ENCODE results near the gene CFAP53. TPM values are rescaled to one million over a fixed set of nuclear protein-coding genes. Genes with fewer than 3 reads are reported as not detected.
"Not testable (repeated sequence)": the region's sequence is repeated elsewhere in the genome, so short reads cannot be mapped to it uniquely, and the experiment has no call there.

Gene CFAP53
- total RNA-seq, 2 experiments from 2014 or later = 0.37 to 0.44 TPM

DNA sequence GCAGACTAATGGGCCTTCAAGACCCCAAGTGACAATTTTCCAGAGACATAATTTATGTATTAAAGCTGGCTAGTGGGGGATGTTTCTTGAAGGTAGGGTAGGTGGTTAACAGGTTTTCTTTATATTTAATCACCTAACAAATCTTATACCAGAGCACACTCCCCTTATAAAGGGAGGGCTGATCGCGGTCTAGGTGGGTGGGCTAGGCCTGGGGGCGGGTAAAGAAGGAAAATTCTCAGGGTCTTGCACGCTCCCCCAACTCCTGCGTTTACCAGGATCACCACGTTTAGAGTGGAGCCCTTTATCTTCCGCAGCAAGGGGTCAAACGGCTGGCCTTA lies 41.1 kb upstream of the CFAP53 start:
- Mint-ChIP-seq H3K27me3 (peaks cover 4% of the 10 kb centered on the region), H3K27ac (peak overlapping the region; percentile 37), H3K4me1 (peaks cover 11% of the 10 kb centered on the region), H3K36me3 (ENCODE audit: low read depth) (no peaks in the 10 kb centered on the region), H3K4me3 (peak overlapping the region; percentile 73), H3K9me3 (ENCODE audit: low read depth) (no peaks in the 10 kb centered on the region)
- no peak for DNase-seq
- ChIA-PET POLR2A (interaction anchor here (1.1 kb wide), 1 partner anchor 9 kb away, joined by 4 read pairs; no protein-coding TSS in a partner anchor), CTCF (interaction anchor here (0.7 to 1.4 kb wide), 4 partner anchors 10 to 83 kb away, joined by 3 to 7 read pairs (median 4); no protein-coding TSS in a partner anchor)
- peak; percentile 2 for ATAC-seq
- intact Hi-C loops (cut with DNase I, micrococcal nuclease) = loop anchor here (1.0 to 5.0 kb wide), 7 partner anchors 9 to 68 kb away; partner anchors contain the start of genes CFAP53 (in 1 of the 2), CXXC1 (in 1 of the 2), MBD1 (in 1 of the 2) and SKA1 (in 1 of the 2)

DNA sequence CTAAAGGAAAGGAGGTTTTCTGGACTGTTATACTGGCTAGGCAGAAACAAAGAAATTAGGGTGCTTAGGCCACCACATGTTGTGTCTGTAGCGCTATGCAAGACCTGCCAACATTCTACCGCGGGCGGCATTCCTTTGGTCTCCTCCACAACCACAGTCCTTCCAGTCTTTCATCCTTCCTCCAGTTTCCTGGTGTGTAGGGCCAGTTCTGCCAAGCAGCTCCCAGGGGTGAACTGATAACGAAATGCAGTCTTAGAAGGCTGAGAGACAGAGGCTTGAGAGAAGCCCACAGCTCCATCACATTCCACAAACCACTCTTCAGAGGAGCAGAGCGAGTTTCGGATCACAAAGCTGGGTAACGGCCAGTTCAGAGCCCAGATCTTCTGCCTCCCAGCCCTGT lies 40.6 kb upstream of the CFAP53 start:
- Mint-ChIP-seq H3K36me3 (ENCODE audit: low read depth) (no peaks in the 10 kb centered on the region), H3K4me1 (peaks cover 11% of the 10 kb centered on the region)
- POLR2A ChIA-PET = interaction anchor here (1.1 kb wide), 1 partner anchor 9 kb away, joined by 4 read pairs; no protein-coding TSS in a partner anchor

GRCh38 chr18:50301074-50301473 lies 34.8 kb upstream of the CFAP53 start:
- CTCF ChIA-PET = no interaction called here
- Mint-ChIP-seq H3K4me1 (peaks cover 6% of the 10 kb centered on the region), H3K36me3 (ENCODE audit: low read depth) (no peaks in the 10 kb centered on the region), H3K9me3 (ENCODE audit: low read depth) (no peaks in the 10 kb centered on the region), H3K4me3 (no peak overlapping the region), H3K27ac (no peak overlapping the region), H3K27me3 (peaks cover 27% of the 10 kb centered on the region)
- POLR2A ChIA-PET = no interaction called here
- intact Hi-C loops (cut with DNase I, micrococcal nuclease) = no loop called here
- DNase-seq (no peak), ATAC-seq (no peak)

More for the DNA sequence above, 40.6 kb upstream of the CFAP53 start:
- Mint-ChIP-seq H3K27me3 (peaks cover 6% of the 10 kb centered on the region), H3K9me3 (ENCODE audit: low read depth) (no peaks in the 10 kb centered on the region), H3K4me3 (peak overlapping the region; percentile 73), H3K27ac (no peak overlapping the region)
- ATAC-seq = no peak
- DNase-seq = no peak
- CTCF ChIA-PET = interaction anchor here (0.7 to 1.4 kb wide), 4 partner anchors 9 to 83 kb away, joined by 3 to 7 read pairs (median 4); no protein-coding TSS in a partner anchor
- intact Hi-C loops (cut with DNase I, micrococcal nuclease) = loop anchor here (1.0 to 5.0 kb wide), 7 partner anchors 9 to 68 kb away; partner anchors contain the start of genes CFAP53 (in 1 of the 2), CXXC1 (in 1 of the 2), MBD1 (in 1 of the 2) and SKA1 (in 1 of the 2)

DNA sequence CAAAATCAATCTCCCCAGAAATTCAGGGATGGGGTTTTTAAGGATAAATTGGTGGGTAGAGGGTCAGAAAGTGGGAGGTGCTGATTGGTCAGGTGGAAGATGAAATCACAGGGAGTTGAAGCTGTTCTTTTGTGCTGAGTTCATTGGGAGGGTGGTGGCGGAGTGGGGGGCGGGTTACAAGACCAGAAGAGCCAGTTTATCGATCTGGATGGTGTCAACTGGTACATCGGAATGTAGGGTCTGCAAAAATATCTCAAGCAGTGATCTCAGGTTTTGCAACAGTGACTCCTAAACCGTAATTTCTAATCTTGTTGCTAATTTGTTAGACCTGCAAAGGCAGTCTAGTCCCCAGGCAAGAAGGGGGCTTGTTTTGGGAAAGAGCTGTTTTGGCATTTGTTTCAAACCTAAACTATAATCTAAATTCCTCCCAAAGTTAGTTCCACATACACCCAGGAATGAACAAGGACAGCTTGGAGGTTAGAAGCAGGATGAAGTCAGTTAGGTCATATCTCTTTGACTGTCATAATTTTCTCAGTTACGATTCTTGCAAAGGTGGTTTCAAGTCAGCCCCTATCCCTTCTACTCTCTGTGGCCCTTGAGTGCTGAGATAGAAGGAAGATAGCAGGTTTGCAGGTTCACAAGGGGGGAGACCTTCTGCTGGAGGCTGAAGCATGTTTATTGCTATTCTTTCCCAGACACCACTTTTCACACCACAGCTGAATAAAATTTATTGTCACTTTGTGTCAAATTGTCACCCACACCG lies 33.5 kb upstream of the CFAP53 start:
- Mint-ChIP-seq H3K9me3 (ENCODE audit: low read depth) (no peaks in the 10 kb centered on the region), H3K36me3 (ENCODE audit: low read depth) (no peaks in the 10 kb centered on the region), H3K4me3 (no peak overlapping the region), H3K4me1 (peaks cover 6% of the 10 kb centered on the region), H3K27me3 (peaks cover 25% of the 10 kb centered on the region), H3K27ac (no peak overlapping the region)
- ChIA-PET CTCF (interaction anchor here (1.0 to 1.2 kb wide), 2 partner anchors 57 to 769 kb away, joined by 3 read pairs; no protein-coding TSS in a partner anchor), POLR2A (no interaction called here)
- intact Hi-C loops (cut with DNase I, micrococcal nuclease) = no loop called here
- ATAC-seq = no peak
- no peak for DNase-seq

DNA sequence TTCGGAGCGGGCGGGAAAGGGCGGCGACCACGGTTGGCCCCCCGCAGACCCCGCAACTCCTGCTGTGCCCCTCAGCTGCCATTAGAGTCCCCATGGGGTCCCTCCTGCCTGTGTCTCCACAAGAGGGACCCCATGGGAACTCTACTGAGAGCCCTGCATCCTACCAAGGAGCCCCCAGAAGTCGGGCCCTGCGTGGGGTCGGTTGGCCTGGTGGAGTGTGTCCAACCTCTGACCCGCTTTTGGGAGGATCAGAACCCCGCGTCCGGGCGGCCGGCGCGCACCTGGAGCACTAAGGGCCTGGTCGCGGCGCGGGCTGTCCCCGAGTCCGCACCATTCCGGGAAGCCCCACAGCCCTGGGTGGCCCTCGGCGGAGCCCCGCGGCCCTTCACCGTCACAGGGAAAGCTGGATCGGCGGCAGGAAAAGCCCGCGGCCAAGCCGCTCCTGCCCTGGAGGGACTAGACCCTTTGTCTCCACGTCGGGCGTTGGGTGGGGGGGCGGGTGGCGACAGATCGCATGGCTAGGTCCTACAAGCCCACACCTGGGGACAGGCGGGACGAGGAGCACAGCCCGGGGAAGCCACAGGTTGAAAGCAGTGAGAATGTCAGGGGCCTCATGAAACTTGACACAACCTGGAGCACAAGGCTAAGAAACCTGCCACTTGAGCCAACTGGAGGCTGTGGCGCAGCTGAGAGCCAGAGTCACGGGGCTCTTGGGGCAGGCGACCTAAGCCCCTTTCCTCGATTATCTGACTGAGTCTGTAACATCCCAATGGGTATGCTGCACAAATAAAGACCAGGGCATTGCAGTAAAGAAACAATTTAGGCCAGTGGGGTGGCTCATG lies 32.4 kb upstream of the CFAP53 start:
- peaks cover 6% of the 10 kb centered on the region for H3K4me1 Mint-ChIP-seq
- H3K27me3 Mint-ChIP-seq = peaks cover 25% of the 10 kb centered on the region
- ATAC-seq = no peak
- POLR2A ChIA-PET = interaction anchor here (1.1 kb wide), 1 partner anchor 9 kb away, joined by 4 read pairs; no protein-coding TSS in a partner anchor
- H3K4me3 Mint-ChIP-seq = peak overlapping the region; percentile 65
- H3K36me3 Mint-ChIP-seq (ENCODE audit: low read depth) = no peaks in the 10 kb centered on the region
- no peaks in the 10 kb centered on the region for H3K9me3 Mint-ChIP-seq (ENCODE audit: low read depth)
- no peak overlapping the region for H3K27ac Mint-ChIP-seq
- intact Hi-C loops (cut with DNase I, micrococcal nuclease) = loop anchor here (1.0 kb wide), 2 partner anchors 9 to 10 kb away; no protein-coding TSS in a partner anchor
- DNase-seq = no peak
- CTCF ChIA-PET = interaction anchor here (0.6 to 1.1 kb wide), 3 partner anchors 9 to 788 kb away, joined by 3 to 4 read pairs (median 3); no protein-coding TSS in a partner anchor

- no peaks in the 10 kb centered on the region for H3K9me3 Mint-ChIP-seq (ENCODE audit: low read depth)
- peak overlapping the region; percentile 65 for H3K4me3 Mint-ChIP-seq
- POLR2A ChIA-PET = interaction anchor here (1.1 kb wide), 1 partner anchor 10 kb away, joined by 4 read pairs; no protein-coding TSS in a partner anchor
- peaks cover 6% of the 10 kb centered on the region for H3K4me1 Mint-ChIP-seq
- CTCF ChIA-PET = interaction anchor here (0.6 to 1.1 kb wide), 4 partner anchors 10 to 788 kb away, joined by 3 to 4 read pairs (median 3); no protein-coding TSS in a partner anchor
- no peaks in the 10 kb centered on the region for H3K36me3 Mint-ChIP-seq (ENCODE audit: low read depth)
- peak; percentile 87 for DNase-seq
- H3K27me3 Mint-ChIP-seq = peaks cover 25% of the 10 kb centered on the region
- peak; percentile 99 for ATAC-seq
- intact Hi-C loops (cut with DNase I, micrococcal nuclease) = loop anchor here (1.0 kb wide), 2 partner anchors 9 to 10 kb away; no protein-coding TSS in a partner anchor
- H3K27ac Mint-ChIP-seq = peak overlapping the region; percentile 8
These were observed 31.5 kb upstream of the CFAP53 start for GRCh38 chr18:50297621-50298442.

DNA sequence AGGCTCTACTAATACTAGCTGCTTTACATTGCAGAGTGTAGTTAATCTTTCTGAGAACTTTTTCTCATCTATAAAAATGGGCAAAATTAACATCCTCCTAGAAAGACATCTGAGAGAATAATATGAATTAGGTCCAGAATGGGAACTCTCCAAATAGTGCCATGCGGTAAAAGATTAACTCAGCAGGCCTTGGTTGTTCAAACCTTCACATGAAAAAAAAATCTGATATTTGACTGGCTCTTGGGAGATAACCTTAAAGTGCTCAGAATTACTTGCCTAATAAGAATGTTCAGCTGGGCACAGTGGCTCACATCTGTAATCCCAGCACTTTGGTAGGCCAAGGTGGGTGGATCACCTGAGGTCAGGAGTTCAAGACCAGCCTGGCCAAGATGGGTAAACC lies 26.7 kb upstream of the CFAP53 start:
- H3K4me3 Mint-ChIP-seq = no peak overlapping the region
- H3K27me3 Mint-ChIP-seq = peaks cover under 1% of the 10 kb centered on the region
- no peak for ATAC-seq
- intact Hi-C loops (cut with DNase I, micrococcal nuclease) = no loop called here
- ChIA-PET CTCF (no interaction called here), POLR2A (no interaction called here)
- no peak for DNase-seq
- H3K27ac Mint-ChIP-seq = no peak overlapping the region
- no peaks in the 10 kb centered on the region for H3K36me3 Mint-ChIP-seq (ENCODE audit: low read depth)
- peaks cover 11% of the 10 kb centered on the region for H3K4me1 Mint-ChIP-seq
- H3K9me3 Mint-ChIP-seq (ENCODE audit: low read depth) = no peaks in the 10 kb centered on the region

DNA sequence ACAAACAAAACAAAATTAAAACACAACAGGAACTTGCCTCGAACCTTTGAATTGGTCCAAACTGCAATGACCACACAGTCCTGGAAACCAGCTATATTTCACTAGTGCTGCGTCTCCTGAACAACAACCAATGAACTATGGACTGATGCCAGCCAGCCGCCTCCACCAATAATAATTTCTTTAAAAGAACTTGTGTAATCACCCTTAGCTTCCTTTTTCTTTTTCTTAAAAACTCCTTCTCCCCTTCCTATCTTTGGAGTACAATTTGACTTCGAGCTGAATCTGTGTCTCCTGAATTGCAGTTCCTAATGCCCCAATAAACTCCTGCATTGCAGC lies 22.8 kb upstream of the CFAP53 start:
- CTCF ChIA-PET = interaction anchor here (1.3 to 2.0 kb wide), 4 partner anchors 15 to 68 kb away, joined by 3 to 7 read pairs (median 5); partner anchors contain the start of gene CFAP53

DNA sequence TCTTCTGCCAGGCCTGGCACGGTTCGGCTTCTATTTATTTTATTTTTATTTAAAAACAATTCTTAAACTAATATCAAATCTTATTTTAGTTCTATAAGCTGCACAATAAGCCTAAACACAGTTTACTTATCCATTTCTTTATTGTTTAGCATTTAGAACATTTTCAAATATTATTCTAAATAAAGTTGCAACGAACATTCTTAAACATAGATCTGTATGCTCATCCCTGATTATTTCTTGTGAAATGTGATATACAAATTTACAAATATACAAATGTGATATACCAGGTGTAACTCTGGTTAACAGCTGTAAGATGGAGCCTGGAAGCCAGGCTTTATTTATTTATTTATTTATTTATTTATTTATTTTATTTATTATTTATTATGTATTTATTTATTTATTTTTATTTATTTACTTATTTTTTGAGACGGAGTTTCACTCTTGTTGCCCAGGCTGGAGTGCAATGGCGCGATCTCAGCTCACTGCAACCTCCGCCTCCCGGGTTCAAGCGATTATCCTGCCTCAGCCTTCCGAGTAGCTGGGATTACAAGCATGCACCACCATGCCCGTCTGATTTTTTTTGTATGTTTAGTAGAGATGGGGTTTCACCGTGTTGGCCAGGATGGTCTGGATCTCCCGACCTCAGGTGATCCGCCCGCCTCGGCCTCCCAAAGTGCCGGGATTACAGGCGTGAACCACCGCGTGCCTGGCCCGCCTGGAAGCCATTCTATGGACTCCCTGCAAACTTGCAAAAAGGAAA lies 22.2 kb upstream of the CFAP53 start:
- H3K27me3 Mint-ChIP-seq; POLR2A ChIA-PET; DNase-seq; ATAC-seq; H3K9me3 Mint-ChIP-seq (ENCODE audit: low read depth): not testable (repeated sequence)
- Mint-ChIP-seq H3K4me3 (peak overlapping the region; percentile 92), H3K4me1 (peaks cover 26% of the 10 kb centered on the region), H3K27ac (peak overlapping the region; percentile 97), H3K36me3 (ENCODE audit: low read depth) (peaks cover 33% of the 10 kb centered on the region)
- intact Hi-C loops (cut with DNase I, micrococcal nuclease) = loop anchor here (1.0 to 10.0 kb wide), 8 partner anchors 10 to 1334 kb away; partner anchors contain the start of genes ACAA2 (in 1 of the 2), ELAC1 (in 1 of the 2), LIPG (in 1 of the 2) and RPL17 (in 1 of the 2)
- CTCF ChIA-PET = interaction anchor here (1.3 to 2.0 kb wide), 4 partner anchors 14 to 69 kb away, joined by 3 to 7 read pairs (median 5); partner anchors contain the start of gene CFAP53

More for the DNA sequence above, 22.8 kb upstream of the CFAP53 start:
- POLR2A ChIA-PET = no interaction called here
- DNase-seq = no peak
- H3K4me3 Mint-ChIP-seq = peak overlapping the region; percentile 56
- no peak for ATAC-seq
- H3K9me3 Mint-ChIP-seq (ENCODE audit: low read depth) = no peaks in the 10 kb centered on the region
- peaks cover 22% of the 10 kb centered on the region for H3K4me1 Mint-ChIP-seq
- intact Hi-C loops (cut with DNase I, micrococcal nuclease) = loop anchor here (5.0 to 10.0 kb wide), 5 partner anchors 68 to 1334 kb away; partner anchors contain the start of genes ACAA2 (in 1 of the 2), ELAC1 (in 1 of the 2), LIPG (in 1 of the 2) and SMAD7 (in 1 of the 2)
- no peaks in the 10 kb centered on the region for H3K27me3 Mint-ChIP-seq
- H3K36me3 Mint-ChIP-seq (ENCODE audit: low read depth) = peaks cover 28% of the 10 kb centered on the region
- H3K27ac Mint-ChIP-seq = peak overlapping the region; percentile 67
